Aorta (tissue), 5 donors: ENCODE data around the gene ACSL6. TPM values are rescaled to one million over a fixed set of nuclear protein-coding genes. Genes with fewer than 3 reads are reported as not detected.

ENCODE experiments used
- ATAC-seq: fragments of 200-7000 bp; cut with Tn5 transposase; one replicate; pipeline ENCODE4 v1.9.1; 2022; ENCODE audit warnings: moderate library complexity; ENCODE audit not compliant: low FRiP score
- DNase-seq, 2 donors: peaks; one replicate each; pipeline ENCODE4 v3.0.0-alpha.2; 2020
- H3K27ac ChIP-seq, 2 donors: one replicate each; pipeline ENCODE4 v1.5.1; 2013; ENCODE audit warnings: low read length in 2 of 2, mild to moderate bottlenecking in 2 of 2, moderate library complexity in 2 of 2, control low read depth in 1 of 2, inconsistent platforms in 1 of 2, low read depth in 1 of 2
- H3K27me3 ChIP-seq, 2 donors: one replicate each; pipeline ENCODE4 v1.6.1; 2013; ENCODE audit warnings: control low read depth in 1 of 2, low read length in 1 of 2, mild to moderate bottlenecking in 1 of 2, moderate library complexity in 1 of 2; ENCODE audit not compliant: insufficient read depth in 2 of 2, control insufficient read depth in 1 of 2
- H3K36me3 ChIP-seq, 2 donors: one replicate each; pipeline ENCODE4 v1.6.1; 2013; ENCODE audit warnings: control low read depth in 1 of 2, low read length in 1 of 2, mild to moderate bottlenecking in 1 of 2; ENCODE audit not compliant: insufficient read depth in 2 of 2, control insufficient read depth in 1 of 2
- H3K4me1 ChIP-seq, 2 donors: one replicate each; pipeline ENCODE4 v1.6.1; 2013; ENCODE audit warnings: low read length in 2 of 2, control low read depth in 1 of 2, mild to moderate bottlenecking in 1 of 2, moderate library complexity in 1 of 2; ENCODE audit not compliant: insufficient read depth in 2 of 2, control insufficient read depth in 1 of 2
- H3K4me3 ChIP-seq, 2 donors: one replicate each; pipeline ENCODE4 v1.5.1; 2013; ENCODE audit warnings: low read length in 2 of 2, control low read depth in 1 of 2, mild to moderate bottlenecking in 1 of 2
- H3K9me3 ChIP-seq: one replicate; pipeline ENCODE4 v1.6.1; 2013; ENCODE audit warnings: mild to moderate bottlenecking, low read length; ENCODE audit not compliant: control insufficient read depth
- WGBS, 2 donors: extraction: QIAGEN DNeasy Blood & Tissue Kit; methylation state at CpG; one replicate each; pipeline ENCODE4 v1.1.7; 2013; 5-methylcytosine and 5-hydroxymethylcytosine counted together
- intact Hi-C, 2 donors: fragments of 100-400 bp; cut with DNase I; formaldehyde crosslinking; loops; one replicate each; pipeline versions ENCODE4 v1.14.2 to v1.15.0; 2022
- polyA plus RNA-seq, 2 donors: library from polyadenylated mRNA; stranded (reverse); fragments of 200-250 nt; gene quantifications; one replicate each; pipeline ENCODE4 v1.2.3, GENCODE V29; 2013
- total RNA-seq, 2 donors: library from RNA; stranded (reverse); fragmentation: NEBNext Ultra II Directional; extraction: Animal tissue kit (Norgen Biotek cat#: 25700); gene quantifications; one replicate each; pipeline ENCODE4 v1.2.1, GENCODE V29; 2021
- donor health status: healthy with polysubstance abuse.
- donor health status: Bipolar disorder and iron deficiency.
- donor health status: DM: no; HTN: no; CAD: no.
- donor health status: DM: no; HTN: no; CAD: no.
- donor health status: DM: yes; HTN: yes; CAD: no.

ACSL6 gene
- total and polyA plus RNA-seq, 4 donors = 0.03 to 2.3 (median 0.27) TPM

GRCh38 chr5:132012371-132013005 lies 1.0 kb upstream of the ACSL6 start:
- H3K27me3 ChIP-seq = no peaks in the 10 kb centered on the region
- no peaks in the 10 kb centered on the region for H3K36me3 ChIP-seq
- no peaks in the 10 kb centered on the region for H3K4me1 ChIP-seq
- no peak overlapping the region for H3K27ac ChIP-seq
- peak; percentile 64 to 87 for DNase-seq
- intact Hi-C loops = no loop called here
- H3K9me3 ChIP-seq = no peaks in the 10 kb centered on the region
- WGBS, 2 donors = 30 to 37% methylated on average over 6 to 7 of the region's 7 CpGs
- H3K4me3 ChIP-seq = no peak overlapping the region
- ATAC-seq = peak; percentile 53

- H3K27me3 ChIP-seq = no peaks in the 10 kb centered on the region
- no peak for ATAC-seq
- no peaks in the 10 kb centered on the region for H3K9me3 ChIP-seq
- H3K36me3 ChIP-seq = no peaks in the 10 kb centered on the region
- peak overlapping the region; percentile 20 to 65 for H3K4me3 ChIP-seq
- H3K4me1 ChIP-seq = no peaks in the 10 kb centered on the region
- peak; percentile 49 to 50 for DNase-seq
- no peak overlapping the region for H3K27ac ChIP-seq
- intact Hi-C loops = no loop called here
- WGBS, 2 donors = 4 to 5% methylated on average over 42 to 46 of the region's 46 CpGs
Observed at GRCh38 chr5:132010989-132011621, 353 bp downstream of the ACSL6 start.

DNA sequence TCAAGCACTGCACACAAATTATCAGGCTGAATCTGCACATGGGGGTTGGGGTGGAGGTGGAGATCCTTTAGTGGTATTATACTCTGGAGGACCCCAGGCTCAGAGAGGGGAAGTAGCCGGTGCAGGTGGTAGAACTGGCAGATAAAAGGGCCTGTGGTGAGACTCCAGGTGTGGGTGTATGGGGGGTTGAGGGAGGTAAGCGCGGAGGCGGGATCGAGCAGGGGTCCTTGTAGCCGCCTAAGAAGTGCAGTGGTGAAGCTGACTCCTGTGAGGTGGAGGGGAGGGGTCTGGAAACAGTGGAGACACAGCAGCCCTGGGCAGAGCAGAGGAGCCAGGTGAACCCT lies 841 bp downstream of the ACSL6 start:
- no peak overlapping the region for H3K4me3 ChIP-seq
- no peaks in the 10 kb centered on the region for H3K4me1 ChIP-seq
- intact Hi-C loops = no loop called here
- ATAC-seq = no peak
- no peaks in the 10 kb centered on the region for H3K27me3 ChIP-seq
- H3K9me3 ChIP-seq = no peaks in the 10 kb centered on the region
- DNase-seq = peak in 1 of 2 donors; percentile 42
- H3K27ac ChIP-seq = no peak overlapping the region
- H3K36me3 ChIP-seq = no peaks in the 10 kb centered on the region
- WGBS, 2 donors = 65 to 71% methylated on average over 6 of the region's 6 CpGs

GRCh38 chr5:132009706-132010405 lies 1.6 kb downstream of the ACSL6 start:
- Histone ChIP-seq H3K9me3 (no peaks in the 10 kb centered on the region), H3K27ac (no peak overlapping the region), H3K4me1 (no peaks in the 10 kb centered on the region), H3K4me3 (no peak overlapping the region), H3K36me3 (no peaks in the 10 kb centered on the region), H3K27me3 (no peaks in the 10 kb centered on the region)
- 85 to 88% methylated on average over 3 of the region's 3 CpGs for WGBS, 2 donors
- intact Hi-C loops = loop anchor here (2.0 to 10.0 kb wide), 5 partner anchors 195 to 583 kb away; no protein-coding TSS in a partner anchor
- ATAC-seq (no peak), DNase-seq (peak; percentile 12 to 14)

DNA sequence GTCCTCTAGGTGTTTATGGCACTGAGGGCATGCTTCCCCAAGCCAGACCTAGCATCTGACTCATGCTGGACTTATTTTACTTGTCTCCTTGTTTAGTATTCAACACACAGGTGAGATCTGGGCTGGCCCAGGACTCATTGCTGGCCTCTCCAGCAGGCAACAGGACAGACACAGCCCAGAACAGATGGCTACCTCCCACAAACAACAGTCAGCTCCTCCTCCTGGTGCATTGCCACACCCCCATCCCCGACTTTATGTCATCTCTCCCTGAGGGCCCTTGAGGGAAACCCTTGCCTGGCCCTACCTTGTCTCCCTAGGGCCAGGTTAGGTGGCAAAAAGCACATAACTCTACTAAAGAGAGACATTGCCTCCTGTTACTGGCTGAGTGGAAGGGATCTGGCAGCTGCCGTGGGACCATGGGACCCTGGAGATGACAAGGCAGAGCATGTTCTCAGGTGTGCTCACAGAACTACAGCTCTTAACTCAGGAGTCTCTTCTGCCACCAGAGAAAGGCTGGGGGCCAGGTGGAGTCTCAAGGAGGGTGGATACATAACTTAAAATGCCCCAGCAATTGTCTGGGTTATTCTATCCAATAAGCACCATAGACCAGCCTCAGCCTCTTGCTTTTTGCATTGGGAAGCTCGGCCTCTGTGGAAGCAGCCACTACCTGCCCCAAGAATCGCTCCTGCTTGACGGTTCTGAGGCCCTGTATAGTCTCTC lies 2.3 kb downstream of the ACSL6 start:
- DNase-seq (peak; percentile 17 to 36), ATAC-seq (no peak)
- Histone ChIP-seq H3K4me1 (no peaks in the 10 kb centered on the region), H3K9me3 (no peaks in the 10 kb centered on the region), H3K27me3 (no peaks in the 10 kb centered on the region), H3K4me3 (no peak overlapping the region), H3K27ac (no peak overlapping the region), H3K36me3 (no peaks in the 10 kb centered on the region)
- intact Hi-C loops = loop anchor here (2.0 to 10.0 kb wide), 5 partner anchors 194 to 582 kb away; no protein-coding TSS in a partner anchor
- WGBS, 2 donors = 76 to 80% methylated on average over 5 of the region's 5 CpGs

DNA sequence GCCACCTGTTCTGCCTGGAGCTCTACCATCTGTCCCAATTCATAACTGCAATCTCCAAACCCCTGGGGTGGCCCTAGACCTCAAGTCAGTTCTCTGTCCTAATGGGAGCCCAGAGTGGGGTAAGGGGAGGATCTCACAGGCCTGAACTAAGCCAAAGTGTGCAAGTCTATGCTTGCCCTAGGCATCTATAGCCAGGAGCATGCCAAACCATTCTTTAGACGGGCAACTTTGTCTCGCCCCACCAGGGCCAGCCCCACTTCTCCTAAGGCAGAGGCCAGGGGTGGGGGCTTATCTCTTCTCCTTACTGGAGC lies 3.3 kb downstream of the ACSL6 start:
- 71 to 89% methylated on average over 2 of the region's 2 CpGs for whole genome bisulfite sequencing, 2 donors
- Histone ChIP-seq H3K9me3 (no peaks in the 10 kb centered on the region), H3K36me3 (no peaks in the 10 kb centered on the region), H3K4me1 (no peaks in the 10 kb centered on the region), H3K27me3 (no peaks in the 10 kb centered on the region), H3K27ac (no peak overlapping the region), H3K4me3 (no peak overlapping the region)
- intact Hi-C loops = loop anchor here (2.0 to 10.0 kb wide), 5 partner anchors 193 to 581 kb away; no protein-coding TSS in a partner anchor
- DNase-seq = peak in 1 of 2 donors; percentile 15
- ATAC-seq = no peak

GRCh38 chr5:132007399-132008162 lies 3.9 kb downstream of the ACSL6 start:
- Histone ChIP-seq H3K9me3 (no peaks in the 10 kb centered on the region), H3K27ac (no peak overlapping the region), H3K4me3 (no peak overlapping the region), H3K36me3 (no peaks in the 10 kb centered on the region), H3K4me1 (no peaks in the 10 kb centered on the region), H3K27me3 (no peaks in the 10 kb centered on the region)
- ATAC-seq = peak; percentile 62
- peak; percentile 81 to 82 for DNase-seq
- intact Hi-C loops = loop anchor here (2.0 to 10.0 kb wide), 5 partner anchors 193 to 580 kb away; no protein-coding TSS in a partner anchor
- 42 to 51% methylated on average over 2 of the region's 2 CpGs for WGBS, 2 donors
